Adrenal gland (tissue), 5 donors: Measurements from ENCODE around the gene ERBIN.

Experiments used
- CTCF ChIP-seq, 6 experiments: fragments of 450-650 bp in 4 of 6; fragments of 200-600 bp in 2 of 6; sonication (generic) in 1 of 6; IDR thresholded peaks; 1 replicate in 5 of 6; 2 replicates in 1 of 6; pipeline versions ENCODE4 v1.5.1 to v1.8.0; 2016 to 2021; ENCODE audit warnings: antibody characterized with exemption in 6 of 6, mild to moderate bottlenecking in 2 of 6, moderate library complexity in 1 of 6
- POLR2A ChIP-seq, 2 donors: fragments of 450-650 bp; IDR thresholded peaks; one replicate each; pipeline ENCODE4 v1.6.1; 2017; ENCODE audit warnings: antibody characterized with exemption in 2 of 2, mild to moderate bottlenecking in 2 of 2, moderate library complexity in 1 of 2
- donor health status: DM: no; HTN: no; CAD: no.

DNA sequence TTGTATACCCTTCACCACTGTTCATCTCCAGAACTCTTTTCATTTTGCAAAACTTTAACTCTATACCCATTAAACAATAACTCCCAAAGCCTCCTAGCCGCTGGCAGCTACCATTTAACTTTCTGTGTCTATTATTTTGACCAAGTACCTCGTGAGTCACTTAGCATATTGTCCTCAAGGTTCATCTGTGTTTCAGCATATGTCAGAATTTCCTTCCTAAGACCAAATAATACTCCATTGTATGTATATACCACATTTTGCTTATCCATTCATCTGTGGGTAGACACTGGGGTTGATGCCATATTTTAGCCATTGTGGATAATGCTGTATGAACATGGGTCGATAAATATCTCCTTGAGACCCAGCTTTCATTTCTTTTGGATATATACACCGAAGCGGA lies 17.4 kb downstream of the ERBIN start:
- TF ChIP-seq POLR2A (IDR thresholded peaks at IDR 0.05) (no peak), CTCF (IDR thresholded peaks at IDR 0.05) (no peak)
